ENCODE measurements around the gene TCF12.

Gene TCF12

GRCh38 chr15:57296473-57297162 lies 378.2 kb downstream of the TCF12 start:
- peaks cover 9% of the 10 kb centered on the region; the same call in 1 of the 2 replicates for H3K36me3 ChIP-seq (ENCODE audit: insufficient read depth, low read length)
- H3K9ac ChIP-seq (ENCODE audit: low read length) = no peak overlapping the region
- H4K20me1 ChIP-seq (ENCODE audit: insufficient read depth, low read length) = no peaks in the 10 kb centered on the region
- no peak overlapping the region for H2AFZ ChIP-seq (ENCODE audit: low read length)
- H3K79me2 ChIP-seq (ENCODE audit: insufficient read depth, low read length) = peaks cover 13% of the 10 kb centered on the region
- peak overlapping the region; percentile 98 for H3K27ac ChIP-seq (ENCODE audit: low read depth, low read length, poor library complexity, severe bottlenecking)
- no peak for TF ChIP-seq EZH2 (IDR thresholded peaks at IDR 0.05; ENCODE audit: borderline replicate concordance, low read length)
- TF ChIP-seq, protein P1, sequence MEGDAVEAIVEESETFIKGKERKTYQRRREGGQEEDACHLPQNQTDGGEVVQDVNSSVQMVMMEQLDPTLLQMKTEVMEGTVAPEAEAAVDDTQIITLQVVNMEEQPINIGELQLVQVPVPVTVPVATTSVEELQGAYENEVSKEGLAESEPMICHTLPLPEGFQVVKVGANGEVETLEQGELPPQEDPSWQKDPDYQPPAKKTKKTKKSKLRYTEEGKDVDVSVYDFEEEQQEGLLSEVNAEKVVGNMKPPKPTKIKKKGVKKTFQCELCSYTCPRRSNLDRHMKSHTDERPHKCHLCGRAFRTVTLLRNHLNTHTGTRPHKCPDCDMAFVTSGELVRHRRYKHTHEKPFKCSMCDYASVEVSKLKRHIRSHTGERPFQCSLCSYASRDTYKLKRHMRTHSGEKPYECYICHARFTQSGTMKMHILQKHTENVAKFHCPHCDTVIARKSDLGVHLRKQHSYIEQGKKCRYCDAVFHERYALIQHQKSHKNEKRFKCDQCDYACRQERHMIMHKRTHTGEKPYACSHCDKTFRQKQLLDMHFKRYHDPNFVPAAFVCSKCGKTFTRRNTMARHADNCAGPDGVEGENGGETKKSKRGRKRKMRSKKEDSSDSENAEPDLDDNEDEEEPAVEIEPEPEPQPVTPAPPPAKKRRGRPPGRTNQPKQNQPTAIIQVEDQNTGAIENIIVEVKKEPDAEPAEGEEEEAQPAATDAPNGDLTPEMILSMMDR (IDR thresholded peaks at IDR 0.05; ENCODE audit: low read length) = peak; percentile 25; the same call in 1 of the 2 replicates
- H3K4me2 ChIP-seq (ENCODE audit: low read length) = no peak overlapping the region; the same call in 1 of the 2 replicates
- H3K9me3 ChIP-seq (ENCODE audit: low read length) = no peaks in the 10 kb centered on the region
- H3K4me1 ChIP-seq (ENCODE audit: insufficient read depth, low read length, severe bottlenecking) = peaks cover 44% of the 10 kb centered on the region
- no peak overlapping the region for H3K4me3 ChIP-seq (ENCODE audit: low read depth, low read length, poor library complexity, severe bottlenecking)
- H3K9me2 ChIP-seq (ENCODE audit: low read depth, low read length) = no peaks in the 10 kb centered on the region
- no peaks in the 10 kb centered on the region for H3K27me3 ChIP-seq (ENCODE audit: insufficient read depth, low read length)
- peaks cover 4% of the 10 kb centered on the region for H3F3A ChIP-seq (ENCODE audit: insufficient read depth, low read length)

GRCh38 chr15:57297163-57297593 lies 378.7 kb downstream of the TCF12 start:
- Histone ChIP-seq H3K9ac (ENCODE audit: low read length) (no peak overlapping the region), H3K9me3 (ENCODE audit: low read length) (no peaks in the 10 kb centered on the region), H4K20me1 (ENCODE audit: insufficient read depth, low read length) (no peaks in the 10 kb centered on the region), H3K27ac (ENCODE audit: low read depth, low read length, poor library complexity, severe bottlenecking) (peak overlapping the region; percentile 98), H3K9me2 (ENCODE audit: low read depth, low read length) (no peaks in the 10 kb centered on the region), H3K4me3 (ENCODE audit: low read depth, low read length, poor library complexity, severe bottlenecking) (no peak overlapping the region), H2AFZ (ENCODE audit: low read length) (no peak overlapping the region), H3K27me3 (ENCODE audit: insufficient read depth, low read length) (no peaks in the 10 kb centered on the region), H3K4me2 (ENCODE audit: low read length) (no peak overlapping the region; the same call in 1 of the 2 replicates), H3K36me3 (ENCODE audit: insufficient read depth, low read length) (peaks cover 10% of the 10 kb centered on the region; the same call in 1 of the 2 replicates), H3K79me2 (ENCODE audit: insufficient read depth, low read length) (peaks cover 19% of the 10 kb centered on the region), H3F3A (ENCODE audit: insufficient read depth, low read length) (peaks cover 4% of the 10 kb centered on the region), H3K4me1 (ENCODE audit: insufficient read depth, low read length, severe bottlenecking) (peaks cover 44% of the 10 kb centered on the region)
- TF ChIP-seq, protein P1 (IDR thresholded peaks at IDR 0.05; ENCODE audit: low read length) = no peak
- no peak for TF ChIP-seq EZH2 (IDR thresholded peaks at IDR 0.05; ENCODE audit: borderline replicate concordance, low read length)

DNA sequence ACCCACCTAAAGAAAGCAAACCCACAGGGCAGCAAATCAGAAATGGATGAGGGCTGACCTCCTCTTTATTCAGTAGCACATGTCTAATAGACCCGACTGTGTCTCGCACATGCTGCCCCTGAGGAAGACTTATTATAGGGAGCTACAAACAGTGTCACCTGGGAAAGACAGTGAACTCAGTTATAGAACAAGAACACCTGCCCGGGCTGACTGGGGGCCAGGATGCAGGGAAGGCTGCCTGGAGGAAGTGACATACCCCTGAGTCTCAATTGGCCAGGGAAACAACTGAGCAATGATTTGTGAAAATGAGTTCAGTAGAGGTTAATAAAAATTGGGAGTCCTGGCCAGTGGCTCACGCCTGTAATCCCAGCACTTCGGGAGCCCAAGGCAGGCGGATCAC lies 379.2 kb downstream of the TCF12 start:
- Histone ChIP-seq H3K36me3 (ENCODE audit: insufficient read depth, low read length) (peaks cover 15% of the 10 kb centered on the region; the same call in 1 of the 2 replicates), H3K27me3 (ENCODE audit: insufficient read depth, low read length) (no peaks in the 10 kb centered on the region), H3K9me2 (ENCODE audit: low read depth, low read length) (no peaks in the 10 kb centered on the region), H3K4me3 (ENCODE audit: low read depth, low read length, poor library complexity, severe bottlenecking) (no peak overlapping the region), H3K27ac (ENCODE audit: low read depth, low read length, poor library complexity, severe bottlenecking) (peak overlapping the region; percentile 98), H3K4me1 (ENCODE audit: insufficient read depth, low read length, severe bottlenecking) (peaks cover 44% of the 10 kb centered on the region), H3K4me2 (ENCODE audit: low read length) (no peak overlapping the region; the same call in 1 of the 2 replicates), H3K9ac (ENCODE audit: low read length) (no peak overlapping the region), H2AFZ (ENCODE audit: low read length) (no peak overlapping the region), H3K9me3 (ENCODE audit: low read length) (no peaks in the 10 kb centered on the region), H3F3A (ENCODE audit: insufficient read depth, low read length) (peaks cover 4% of the 10 kb centered on the region), H4K20me1 (ENCODE audit: insufficient read depth, low read length) (no peaks in the 10 kb centered on the region), H3K79me2 (ENCODE audit: insufficient read depth, low read length) (peaks cover 23% of the 10 kb centered on the region)
- TF ChIP-seq, protein P1 (IDR thresholded peaks at IDR 0.05; ENCODE audit: low read length) = no peak
- no peak for TF ChIP-seq EZH2 (IDR thresholded peaks at IDR 0.05; ENCODE audit: borderline replicate concordance, low read length)
